SJSA1 (cell line): ENCODE measurements around the gene NRIP2. TPM values are rescaled to one million over a fixed set of nuclear protein-coding genes. Genes with fewer than 3 reads are reported as not detected.

ENCODE experiments used
- DNase-seq, 2 experiments: peaks; one replicate each; pipeline ENCODE4 v3.0.0-alpha.2; 2015 to 2020; ENCODE audit warnings: low spot score in 2 of 2, low read depth in 1 of 2
- H3K27ac ChIP-seq: fragments of 250-450 bp; sonication (Bioruptor Pico); 2 replicates; pipeline ENCODE4 v1.5.1; 2020; ENCODE audit warnings: mild to moderate bottlenecking, moderate library complexity
- H3K27me3 ChIP-seq: fragments of 250-450 bp; sonication (Bioruptor Pico); replicated peaks from 2 replicates; pipeline ENCODE4 v1.5.1; 2020; ENCODE audit warnings: mild to moderate bottlenecking, moderate library complexity
- H3K36me3 ChIP-seq: fragments of 250-450 bp; sonication (Bioruptor Pico); 2 replicates; pipeline ENCODE4 v1.5.1; 2020; ENCODE audit warnings: mild to moderate bottlenecking
- H3K4me1 ChIP-seq: fragments of 250-450 bp; sonication (Bioruptor Pico); replicated peaks from 2 replicates; pipeline ENCODE4 v1.6.1; 2021; ENCODE audit warnings: mild to moderate bottlenecking
- H3K4me3 ChIP-seq: fragments of 250-450 bp; sonication (Bioruptor Pico); 2 replicates; pipeline ENCODE4 v1.5.1; 2020; ENCODE audit warnings: mild to moderate bottlenecking
- H3K9me3 ChIP-seq: fragments of 250-450 bp; sonication (Bioruptor Pico); replicated peaks from 2 replicates; pipeline ENCODE4 v1.5.1; 2020; ENCODE audit warnings: mild to moderate bottlenecking
- total RNA-seq: library from RNA; depleted of rRNA; stranded (reverse); fragments of >200 nt; shearing (Covaris generic); gene quantifications from 2 replicates; pipeline ENCODE4 v1.2.3, GENCODE V29; 2014; rRNA removed

NRIP2 gene
- total RNA-seq, 1 experiment from 2014 or later: 0.32 TPM

- peaks cover 27% of the 10 kb centered on the region for H3K4me1 ChIP-seq
- H3K27me3 ChIP-seq: peaks cover 4% of the 10 kb centered on the region
- DNase-seq: no peak
- H3K27ac ChIP-seq: no peak overlapping the region
- H3K9me3 ChIP-seq: peaks cover 6% of the 10 kb centered on the region; the same call in 1 of the 2 replicates
- no peak overlapping the region for H3K4me3 ChIP-seq
- H3K36me3 ChIP-seq: peaks cover 35% of the 10 kb centered on the region
Measured at GRCh38 chr12:2793561-2793960, 41.3 kb downstream of the NRIP2 start.

DNA sequence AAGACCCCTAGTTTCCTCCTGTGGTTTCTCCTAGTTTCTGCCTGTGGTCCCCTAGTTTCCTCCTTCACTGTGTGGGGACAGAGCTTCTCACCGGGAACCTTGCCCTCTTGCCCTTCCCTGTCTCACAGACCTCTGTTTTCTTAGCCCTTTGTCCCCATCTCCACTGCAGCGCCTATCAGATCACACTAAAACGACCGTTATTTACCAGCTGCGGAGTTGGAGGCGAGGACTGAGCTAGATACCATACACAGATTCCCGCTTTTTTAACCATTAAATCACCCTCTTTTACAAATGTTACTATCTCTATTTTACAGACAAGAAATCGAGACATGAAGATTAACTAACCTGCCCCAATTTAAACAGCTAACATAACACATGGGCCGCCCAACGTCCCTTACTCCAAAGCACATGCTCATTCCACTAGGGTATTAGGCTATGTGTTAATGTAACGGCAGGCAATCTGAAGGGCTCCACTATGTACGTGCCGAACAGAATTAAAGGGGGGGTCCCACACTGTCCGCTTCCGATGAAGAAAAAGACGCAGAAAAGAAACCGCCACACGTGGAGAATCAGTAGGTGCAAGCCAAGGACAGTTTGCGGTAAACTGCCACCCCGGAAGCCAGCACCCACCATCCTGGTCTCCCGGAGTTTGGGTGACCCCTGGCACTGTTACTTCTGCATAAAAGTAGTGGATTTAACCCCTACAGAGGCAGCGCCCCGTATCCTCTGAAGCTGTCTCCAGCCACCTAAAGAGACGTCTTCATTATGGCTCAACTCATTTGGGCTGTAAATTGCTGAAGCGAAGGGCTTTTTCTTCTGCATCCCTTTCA, 41.9 kb downstream of the NRIP2 start:
- Histone ChIP-seq H3K27ac (no peak overlapping the region), H3K27me3 (peaks cover 11% of the 10 kb centered on the region), H3K36me3 (peaks cover 28% of the 10 kb centered on the region), H3K4me1 (peaks cover 27% of the 10 kb centered on the region), H3K4me3 (no peak overlapping the region), H3K9me3 (peaks cover 6% of the 10 kb centered on the region; the same call in 1 of the 2 replicates)
- no peak for DNase-seq

DNA sequence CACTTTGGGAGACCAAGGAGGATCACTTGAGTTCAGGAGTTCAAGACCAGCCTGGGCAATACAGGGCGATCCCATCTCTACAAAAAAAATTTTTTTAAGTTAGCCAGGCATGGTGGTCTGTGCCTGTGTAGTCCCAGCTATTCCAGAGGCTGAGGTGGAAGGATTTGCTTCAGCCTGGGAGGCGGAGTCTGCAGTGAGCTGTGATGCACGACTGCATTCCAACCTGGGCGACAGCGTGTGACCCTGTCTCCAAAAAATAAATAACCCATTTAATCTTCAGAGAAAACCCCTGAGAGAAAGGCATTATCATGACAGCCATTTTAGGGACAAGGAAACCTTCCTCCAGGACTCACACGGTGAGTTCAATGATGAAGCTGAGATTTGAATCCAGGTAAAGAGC, 43.7 kb downstream of the NRIP2 start:
- H3K4me3 ChIP-seq: no peak overlapping the region
- peaks cover 6% of the 10 kb centered on the region; the same call in 1 of the 2 replicates for H3K9me3 ChIP-seq
- H3K27me3 ChIP-seq: peaks cover 13% of the 10 kb centered on the region
- peaks cover 10% of the 10 kb centered on the region for H3K36me3 ChIP-seq
- H3K4me1 ChIP-seq: peaks cover 17% of the 10 kb centered on the region
- H3K27ac ChIP-seq: no peak overlapping the region
- no peak for DNase-seq

DNA sequence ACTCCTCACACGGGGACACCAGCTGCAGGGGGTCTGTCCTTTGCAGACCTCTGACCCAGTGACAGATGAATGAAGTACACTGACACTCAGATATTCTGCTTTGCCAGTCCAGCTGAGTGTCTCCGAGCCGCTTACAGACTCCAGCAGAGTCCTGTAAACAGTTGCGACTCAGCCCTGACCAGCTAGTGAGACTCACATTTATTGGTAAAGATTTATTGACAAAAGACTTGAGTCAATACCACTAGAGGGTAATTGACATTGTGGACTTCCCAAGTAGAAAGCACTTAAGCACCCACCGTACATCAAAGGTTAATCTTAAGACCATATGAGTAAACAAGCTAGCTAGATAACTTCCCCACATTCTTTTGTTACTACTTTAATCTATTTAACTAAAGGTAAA, 49.8 kb downstream of the NRIP2 start:
- H3K4me3 ChIP-seq: no peak overlapping the region
- H3K9me3 ChIP-seq: no peaks in the 10 kb centered on the region
- DNase-seq: no peak
- peaks cover 34% of the 10 kb centered on the region for H3K27me3 ChIP-seq
- peaks cover 4% of the 10 kb centered on the region for H3K4me1 ChIP-seq
- H3K27ac ChIP-seq: no peak overlapping the region
- H3K36me3 ChIP-seq: no peaks in the 10 kb centered on the region

- peaks cover 42% of the 10 kb centered on the region for H3K27me3 ChIP-seq
- H3K4me1 ChIP-seq: peaks cover 4% of the 10 kb centered on the region
- H3K36me3 ChIP-seq: no peaks in the 10 kb centered on the region
- no peaks in the 10 kb centered on the region for H3K9me3 ChIP-seq
- no peak overlapping the region for H3K27ac ChIP-seq
- no peak overlapping the region for H3K4me3 ChIP-seq
- DNase-seq: peak; percentile 56 to 67
Measured at GRCh38 chr12:2783936-2784600, 50.8 kb downstream of the NRIP2 start.

- Histone ChIP-seq H3K9me3 (no peaks in the 10 kb centered on the region), H3K36me3 (no peaks in the 10 kb centered on the region), H3K4me1 (peaks cover 4% of the 10 kb centered on the region), H3K27ac (no peak overlapping the region), H3K4me3 (no peak overlapping the region), H3K27me3 (peaks cover 33% of the 10 kb centered on the region)
- no peak for DNase-seq
Measured at GRCh38 chr12:2779281-2779680, 55.6 kb downstream of the NRIP2 start.

DNA sequence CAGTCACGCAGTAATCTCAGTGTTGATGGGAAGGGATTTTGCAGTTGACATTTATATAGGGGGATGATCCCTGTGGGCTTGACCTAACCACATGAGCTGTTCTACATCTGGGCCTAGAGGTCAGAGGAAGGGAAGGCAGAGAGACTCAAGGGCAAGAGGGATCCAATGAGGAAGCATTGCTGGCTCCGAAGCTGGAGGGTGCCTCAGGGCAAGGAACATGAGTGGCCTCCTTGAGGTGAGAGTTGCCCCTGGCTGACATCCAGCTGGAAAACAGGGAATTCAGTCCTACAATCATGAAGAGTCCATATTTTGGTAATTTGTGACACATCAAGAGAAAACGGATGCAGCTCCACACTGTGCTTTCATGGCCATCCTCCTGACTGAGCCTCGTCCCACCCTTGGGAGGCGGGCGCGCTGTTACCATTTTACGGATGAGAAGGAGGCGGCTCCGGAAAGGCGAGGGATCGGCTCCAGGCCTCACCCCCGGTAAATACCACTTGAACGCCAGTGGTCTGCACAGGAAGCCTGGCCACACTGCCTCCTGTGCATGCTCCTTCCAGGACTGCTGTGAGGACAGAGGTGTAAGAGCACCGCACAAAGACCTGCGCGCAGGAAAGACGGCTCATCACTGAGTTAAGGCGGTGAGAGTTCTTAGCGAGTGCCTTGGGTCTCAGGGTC, 58.6 kb downstream of the NRIP2 start:
- H3K4me3 ChIP-seq: no peak overlapping the region
- H3K27me3 ChIP-seq: peaks cover 44% of the 10 kb centered on the region
- H3K27ac ChIP-seq: no peak overlapping the region
- H3K4me1 ChIP-seq: no peaks in the 10 kb centered on the region
- DNase-seq: no peak
- H3K36me3 ChIP-seq: no peaks in the 10 kb centered on the region
- H3K9me3 ChIP-seq: no peaks in the 10 kb centered on the region

DNA sequence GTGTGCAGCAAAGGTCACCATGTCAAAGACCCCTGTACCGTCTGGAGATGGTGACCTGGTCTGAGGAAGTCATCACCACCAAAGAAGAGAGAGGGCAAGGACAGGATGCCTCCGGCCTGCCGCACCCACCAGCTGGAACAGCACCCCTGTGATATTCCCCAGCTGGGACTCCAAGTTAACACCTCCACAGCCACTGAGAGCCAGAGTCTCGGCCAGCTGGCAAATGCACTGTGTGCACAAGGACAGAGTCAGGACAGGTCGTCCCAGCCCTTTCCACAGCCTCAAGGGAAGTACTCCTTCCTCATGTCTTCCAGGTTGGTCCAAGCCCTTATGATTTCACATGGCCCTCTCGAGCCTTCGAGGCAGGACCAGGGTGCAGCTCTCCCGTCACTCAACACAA, 59.4 kb downstream of the NRIP2 start:
- Histone ChIP-seq H3K27ac (no peak overlapping the region), H3K4me3 (no peak overlapping the region), H3K27me3 (peaks cover 44% of the 10 kb centered on the region), H3K36me3 (no peaks in the 10 kb centered on the region), H3K9me3 (no peaks in the 10 kb centered on the region), H3K4me1 (no peaks in the 10 kb centered on the region)
- no peak for DNase-seq

Other genes with a start within 250 kb of the NRIP2 start
- 81.8 and 91.1 TPM in 2 replicates for gene FKBP4, start 40.1 kb downstream of the NRIP2 start, total RNA-seq
- gene ITFG2, start 22.4 kb downstream of the NRIP2 start, total RNA-seq: 19.7 and 22.7 TPM in 2 replicates
- gene TEX52, start 22.0 kb upstream of the NRIP2 start, total RNA-seq: not detected in 2 replicates
- 55.9 and 66.4 TPM in 2 replicates for gene FOXM1, start 42.1 kb upstream of the NRIP2 start, total RNA-seq
- gene RHNO1, start 42.2 kb upstream of the NRIP2 start, total RNA-seq: 48.1 and 58.1 TPM in 2 replicates
- gene TULP3, start 55.9 kb upstream of the NRIP2 start, total RNA-seq: 26.8 and 39.7 TPM in 2 replicates
- gene TEAD4, start 124.4 kb upstream of the NRIP2 start, total RNA-seq: 36.6 and 51.2 TPM in 2 replicates
- 21.5 and 23.0 TPM in 2 replicates for gene TSPAN9, start 242.3 kb upstream of the NRIP2 start, total RNA-seq